Muscle layer of colon (tissue), 2 donors: ENCODE data around the gene OR8G1.

ENCODE experiments used
- H3K27ac ChIP-seq: one replicate; pipeline ENCODE4 v1.7.0; 2013; ENCODE audit warnings: low read depth, mild to moderate bottlenecking, low read length, moderate library complexity
- H3K27me3 ChIP-seq, 2 donors: one replicate each; pipeline ENCODE4 v1.7.0; 2013; ENCODE audit warnings: low read length in 2 of 2, mild to moderate bottlenecking in 2 of 2; ENCODE audit not compliant: insufficient read depth in 2 of 2, control insufficient read depth in 1 of 2
- H3K36me3 ChIP-seq: one replicate; pipeline ENCODE4 v1.7.0; 2013; ENCODE audit warnings: mild to moderate bottlenecking, low read length; ENCODE audit not compliant: insufficient read depth
- H3K4me1 ChIP-seq: one replicate; pipeline ENCODE4 v1.7.0; 2013; ENCODE audit warnings: mild to moderate bottlenecking, low read length; ENCODE audit not compliant: insufficient read depth
- H3K4me3 ChIP-seq, 2 donors: one replicate each; pipeline ENCODE4 v1.7.0; 2013; ENCODE audit warnings: low read length in 2 of 2, low read depth in 1 of 2, mild to moderate bottlenecking in 1 of 2, moderate library complexity in 1 of 2
- H3K9ac ChIP-seq: one replicate; pipeline ENCODE4 v1.7.0; 2013; ENCODE audit warnings: low read length
- H3K9me3 ChIP-seq: one replicate; pipeline ENCODE4 v1.7.0; 2013; ENCODE audit warnings: mild to moderate bottlenecking, low read length
- donor health status: abdominal sarcoma.
- donor health status: Adenocarcinoma of cecum.

The OR8G1 gene, protein sequence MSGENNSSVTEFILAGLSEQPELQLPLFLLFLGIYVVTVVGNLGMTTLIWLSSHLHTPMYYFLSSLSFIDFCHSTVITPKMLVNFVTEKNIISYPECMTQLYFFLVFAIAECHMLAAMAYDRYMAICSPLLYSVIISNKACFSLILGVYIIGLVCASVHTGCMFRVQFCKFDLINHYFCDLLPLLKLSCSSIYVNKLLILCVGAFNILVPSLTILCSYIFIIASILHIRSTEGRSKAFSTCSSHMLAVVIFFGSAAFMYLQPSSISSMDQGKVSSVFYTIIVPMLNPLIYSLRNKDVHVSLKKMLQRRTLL

DNA sequence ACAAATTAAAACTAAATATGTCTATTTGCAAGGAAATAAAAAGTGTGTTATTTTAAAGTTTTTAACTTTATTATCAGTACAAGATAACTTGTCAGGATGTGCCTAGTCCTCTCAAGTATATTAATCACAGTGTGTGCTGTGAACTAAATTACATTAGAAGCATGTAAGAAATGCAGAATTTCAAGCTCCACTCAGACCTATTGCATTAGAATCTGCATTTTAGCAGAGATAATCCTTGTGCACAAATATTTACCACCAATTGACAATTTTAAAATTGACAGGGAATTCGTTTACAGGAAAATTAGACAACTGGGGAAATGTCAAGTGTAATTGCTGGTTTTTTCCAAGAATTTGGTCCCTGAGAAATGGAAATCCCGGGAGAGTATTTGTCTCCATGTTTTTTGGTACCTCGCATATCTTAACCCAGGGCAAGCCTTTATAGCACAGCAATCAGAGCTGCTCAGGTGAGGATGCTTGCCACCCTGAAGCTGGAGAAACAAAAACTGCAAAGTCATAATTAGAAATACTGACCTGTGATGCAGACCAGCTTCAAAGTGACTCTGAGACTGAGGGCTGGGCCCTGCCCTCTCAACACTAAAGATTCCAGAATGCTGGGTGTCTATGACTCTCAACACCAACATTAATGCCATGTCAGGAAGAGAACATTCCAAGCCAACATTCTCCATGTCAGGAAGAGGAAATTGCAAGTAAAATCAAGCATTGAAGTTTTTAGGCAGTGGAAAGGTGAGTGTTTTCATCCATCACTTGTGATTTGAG lies at the start of gene OR8G1:
TSS of gene OR8G1 (plus strand) at position 475 of the 777 bp plus-strand sequence. CDS start 8,581 bp downstream, outside the sequence.
- H3K36me3 ChIP-seq, result no peaks in the 10 kb centered on the region
- no peaks in the 10 kb centered on the region for H3K27me3 ChIP-seq
- no peak within 1 kb of the TSS for H3K4me3 ChIP-seq
- H3K9ac ChIP-seq, result no peak within 1 kb of the TSS
- no peak within 1 kb of the TSS for H3K27ac ChIP-seq
- no peaks in the 10 kb centered on the region for H3K9me3 ChIP-seq
- H3K4me1 ChIP-seq, result no peaks in the 10 kb centered on the region

DNA sequence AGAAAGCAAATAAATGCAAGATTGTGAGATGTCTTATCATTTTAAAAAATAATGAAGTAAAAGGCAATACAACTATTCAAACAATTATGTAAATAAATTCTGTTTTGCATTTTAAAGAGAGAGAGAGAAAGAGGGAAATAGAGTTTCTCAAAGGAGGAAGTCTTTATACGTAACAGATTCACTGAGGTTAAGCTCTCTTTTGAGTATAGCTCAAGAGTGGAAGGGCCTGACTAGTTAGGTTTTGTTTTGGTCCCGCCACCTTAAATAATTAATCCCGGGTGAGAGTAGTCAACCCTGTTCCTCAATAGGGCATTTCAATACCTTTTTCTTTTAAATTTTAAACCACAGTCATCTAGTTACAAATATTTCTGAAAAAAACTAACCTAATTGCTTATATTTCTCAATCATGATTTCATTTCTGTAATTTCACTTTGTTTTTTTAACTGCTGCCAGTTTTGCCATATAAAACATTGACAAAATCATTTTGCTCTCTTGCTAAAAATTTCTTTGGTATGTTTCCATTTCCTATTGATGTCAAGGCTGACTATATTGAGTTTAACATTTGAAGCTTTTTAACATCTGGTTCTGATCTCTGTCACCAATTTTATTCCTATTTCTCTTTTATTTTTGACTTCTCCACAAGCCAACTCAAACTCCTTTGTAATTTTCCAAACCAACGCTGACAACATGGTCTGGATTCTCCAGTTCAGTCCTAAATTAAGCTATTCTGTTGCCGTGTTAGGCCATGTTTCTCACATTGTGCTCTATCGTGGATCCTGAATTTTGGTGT lies 47.5 kb upstream of the OR8G1 start:
- H3K36me3 ChIP-seq, result no peaks in the 10 kb centered on the region
- H3K9ac ChIP-seq, result no peak overlapping the region
- H3K4me3 ChIP-seq, result no peak overlapping the region
- no peaks in the 10 kb centered on the region for H3K9me3 ChIP-seq
- H3K27me3 ChIP-seq, result no peaks in the 10 kb centered on the region
- H3K4me1 ChIP-seq, result peaks cover 6% of the 10 kb centered on the region
- H3K27ac ChIP-seq, result no peak overlapping the region

DNA sequence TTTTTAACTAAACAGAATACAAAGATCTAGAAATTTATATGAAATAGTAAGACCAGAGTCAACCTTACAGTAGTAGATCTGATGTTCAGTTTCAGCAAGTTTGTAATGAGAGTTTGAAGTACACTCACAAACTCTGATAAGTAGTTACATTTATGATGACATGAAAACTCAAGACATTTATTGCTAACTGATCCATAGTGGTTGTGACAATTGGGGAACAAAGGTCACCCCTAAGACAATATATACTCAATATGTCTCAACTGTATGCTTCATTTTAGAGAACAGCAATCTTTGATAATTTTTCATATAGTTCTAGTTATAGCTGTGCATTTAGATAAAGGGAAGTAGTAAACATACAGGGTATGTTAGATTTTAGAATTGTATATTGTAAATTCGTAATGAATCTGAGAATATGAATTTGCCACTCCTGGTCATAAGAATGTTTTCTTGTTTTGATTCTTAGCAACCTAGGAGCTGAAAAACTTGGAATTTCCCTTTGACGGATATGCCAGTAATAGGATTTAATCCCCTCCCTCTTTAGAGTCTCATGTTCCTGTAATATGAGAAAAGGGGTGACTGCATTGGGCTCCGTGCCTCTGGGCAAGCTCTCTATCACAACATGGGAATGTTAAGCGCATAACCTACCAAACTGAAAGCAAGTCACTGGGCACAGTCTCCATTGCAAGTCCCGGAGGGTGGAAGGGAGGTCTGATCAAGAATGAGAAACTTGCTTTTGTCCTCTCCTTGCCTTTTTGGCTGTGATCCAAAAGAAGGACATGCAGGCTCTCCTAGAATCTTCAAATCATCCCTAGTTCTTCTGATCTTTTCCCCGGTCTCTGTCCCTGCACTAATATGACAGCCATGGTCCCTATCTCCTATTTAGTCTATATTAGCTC lies 46.4 kb upstream of the OR8G1 start:
- H3K9me3 ChIP-seq, result no peaks in the 10 kb centered on the region
- no peak overlapping the region for H3K9ac ChIP-seq
- H3K27ac ChIP-seq, result no peak overlapping the region
- H3K27me3 ChIP-seq, result no peaks in the 10 kb centered on the region
- H3K4me1 ChIP-seq, result peaks cover 6% of the 10 kb centered on the region
- no peaks in the 10 kb centered on the region for H3K36me3 ChIP-seq
- no peak overlapping the region for H3K4me3 ChIP-seq

DNA sequence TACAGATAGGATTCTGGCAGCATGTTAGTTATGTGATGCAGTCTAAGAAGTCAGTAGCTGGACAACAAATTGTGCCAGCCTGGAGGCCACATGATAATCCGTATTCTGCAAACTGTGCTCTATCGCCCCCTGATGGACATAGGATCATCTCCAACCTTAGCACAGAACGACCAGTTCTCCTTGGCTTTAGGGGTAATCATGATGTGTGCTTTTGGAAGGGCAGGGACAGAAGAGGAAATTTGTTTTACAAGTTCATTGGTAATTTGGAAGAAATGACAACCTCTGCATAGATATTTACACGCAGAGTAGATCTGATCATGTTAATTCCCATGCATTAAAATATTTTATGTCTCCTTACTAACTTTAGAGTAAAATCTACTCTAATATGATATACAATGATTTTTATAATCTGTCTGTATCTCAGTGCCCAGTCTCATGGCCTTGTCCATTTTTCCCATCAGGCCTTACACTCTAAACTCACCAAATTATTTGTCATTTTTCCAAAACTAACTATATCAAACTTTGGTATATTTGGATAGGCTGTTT lies 45.6 kb upstream of the OR8G1 start:
- H3K27me3 ChIP-seq, result no peaks in the 10 kb centered on the region
- peaks cover 6% of the 10 kb centered on the region for H3K4me1 ChIP-seq
- H3K27ac ChIP-seq, result no peak overlapping the region
- no peaks in the 10 kb centered on the region for H3K36me3 ChIP-seq
- no peaks in the 10 kb centered on the region for H3K9me3 ChIP-seq
- H3K9ac ChIP-seq, result no peak overlapping the region
- H3K4me3 ChIP-seq, result no peak overlapping the region

DNA sequence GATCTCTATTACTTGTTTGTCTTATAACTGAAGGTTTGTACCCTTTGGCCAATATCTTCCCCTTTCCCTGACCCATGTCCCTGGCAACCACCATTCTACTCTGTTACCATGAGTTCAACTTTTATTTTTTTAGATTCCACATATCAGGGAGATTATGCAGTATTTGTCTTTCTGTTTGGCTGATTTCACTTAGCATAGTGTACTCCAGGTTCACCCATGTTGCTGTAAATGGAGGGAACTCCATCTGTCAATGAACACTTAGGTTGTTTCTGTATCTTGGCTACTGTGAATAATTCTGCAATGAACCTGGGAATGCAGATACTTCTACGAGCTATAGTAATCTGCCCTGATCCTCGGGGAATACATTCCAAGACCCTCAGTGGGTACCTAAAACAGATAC lies 42.9 kb upstream of the OR8G1 start:
- Histone ChIP-seq H3K9ac (no peak overlapping the region), H3K4me3 (no peak overlapping the region), H3K4me1 (no peaks in the 10 kb centered on the region), H3K27me3 (no peaks in the 10 kb centered on the region), H3K36me3 (no peaks in the 10 kb centered on the region), H3K27ac (no peak overlapping the region), H3K9me3 (no peaks in the 10 kb centered on the region)

DNA sequence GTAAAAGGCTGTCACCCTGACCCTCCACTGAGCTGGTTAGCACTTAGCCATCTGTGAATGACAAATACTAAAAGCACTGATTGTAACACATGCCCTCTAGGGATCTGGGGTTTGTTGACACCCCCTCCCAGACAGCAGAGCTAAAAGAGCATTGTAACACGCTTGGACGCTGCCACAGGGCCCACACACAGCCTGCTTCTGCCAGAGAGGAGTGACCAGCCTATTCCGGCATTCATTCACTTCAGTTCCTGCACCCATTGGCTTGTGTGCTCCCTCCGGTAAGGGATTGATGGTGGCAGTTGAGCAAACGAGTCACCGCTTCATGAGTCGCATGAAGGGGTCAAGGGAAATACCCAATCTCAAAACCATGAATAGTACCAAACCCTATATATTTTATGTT lies 42.0 kb upstream of the OR8G1 start:
- Histone ChIP-seq H3K4me1 (no peaks in the 10 kb centered on the region), H3K9ac (no peak overlapping the region), H3K4me3 (no peak overlapping the region), H3K36me3 (no peaks in the 10 kb centered on the region), H3K9me3 (no peaks in the 10 kb centered on the region), H3K27me3 (no peaks in the 10 kb centered on the region), H3K27ac (no peak overlapping the region)

DNA sequence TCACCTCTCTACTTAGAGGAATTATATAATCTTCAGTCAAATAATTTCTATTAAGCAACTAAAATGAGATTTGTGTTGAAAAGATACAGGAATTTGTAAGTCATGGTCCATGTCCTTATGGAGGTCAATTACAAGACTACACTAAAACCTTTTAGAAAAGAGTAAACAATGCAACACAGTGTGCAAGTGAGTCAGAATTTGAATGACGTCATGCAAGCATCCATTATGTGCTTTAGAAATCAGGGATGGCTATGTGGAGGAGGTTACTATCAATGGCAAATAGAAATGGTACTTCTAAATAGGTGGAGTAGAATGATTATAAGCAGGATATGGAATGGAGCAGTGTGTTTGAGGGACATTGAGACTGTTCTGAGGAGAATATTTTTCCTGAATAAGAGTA lies 41.2 kb upstream of the OR8G1 start:
- Histone ChIP-seq H3K4me3 (no peak overlapping the region), H3K27ac (no peak overlapping the region), H3K9me3 (no peaks in the 10 kb centered on the region), H3K36me3 (no peaks in the 10 kb centered on the region), H3K27me3 (no peaks in the 10 kb centered on the region), H3K9ac (no peak overlapping the region), H3K4me1 (no peaks in the 10 kb centered on the region)

DNA sequence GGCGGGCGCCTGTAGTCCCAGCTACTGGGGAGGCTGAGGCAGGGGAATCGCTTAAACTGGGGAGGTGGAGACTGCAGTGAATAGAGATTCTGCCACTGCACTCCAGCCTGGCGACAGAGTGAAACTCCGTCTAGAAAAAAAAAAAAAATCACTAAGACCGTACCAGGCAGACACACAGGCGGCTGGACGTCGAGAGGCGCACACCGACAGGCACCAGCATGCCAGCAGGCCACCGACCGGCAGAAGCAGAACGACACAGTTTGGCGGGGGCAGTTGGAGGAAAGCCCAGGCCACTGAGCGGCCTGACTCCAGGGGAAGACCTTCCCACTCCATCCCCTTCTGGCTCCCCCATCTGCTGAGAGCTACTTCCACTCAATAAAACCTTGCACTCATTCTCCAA lies 40.2 kb upstream of the OR8G1 start:
- Histone ChIP-seq H3K27ac (no peak overlapping the region), H3K27me3 (no peaks in the 10 kb centered on the region), H3K4me1 (no peaks in the 10 kb centered on the region), H3K9ac (no peak overlapping the region), H3K4me3 (no peak overlapping the region), H3K36me3 (no peaks in the 10 kb centered on the region), H3K9me3 (no peaks in the 10 kb centered on the region)

DNA sequence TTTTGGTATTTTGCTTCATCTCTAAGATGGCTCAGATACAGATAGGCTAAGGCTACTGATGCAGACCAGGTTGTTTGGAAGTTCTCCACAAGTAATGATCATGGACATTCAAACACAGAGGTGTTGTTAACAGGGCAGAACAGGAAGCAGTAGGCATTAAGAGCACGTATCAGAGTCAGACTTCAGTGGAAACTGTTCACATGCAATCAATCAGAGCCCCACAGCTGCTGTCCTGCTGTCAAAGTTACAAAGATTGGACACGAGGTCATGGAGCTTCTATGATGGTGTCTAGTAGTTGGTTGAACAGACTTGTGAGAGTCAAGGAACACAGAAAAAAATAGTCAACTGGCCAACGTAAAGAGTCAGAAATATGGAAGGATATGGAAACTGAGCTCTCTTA lies 37.9 kb upstream of the OR8G1 start:
- H3K9ac ChIP-seq, result no peak overlapping the region
- H3K27ac ChIP-seq, result no peak overlapping the region
- no peaks in the 10 kb centered on the region for H3K36me3 ChIP-seq
- no peaks in the 10 kb centered on the region for H3K4me1 ChIP-seq
- H3K9me3 ChIP-seq, result no peaks in the 10 kb centered on the region
- no peak overlapping the region for H3K4me3 ChIP-seq
- no peaks in the 10 kb centered on the region for H3K27me3 ChIP-seq

DNA sequence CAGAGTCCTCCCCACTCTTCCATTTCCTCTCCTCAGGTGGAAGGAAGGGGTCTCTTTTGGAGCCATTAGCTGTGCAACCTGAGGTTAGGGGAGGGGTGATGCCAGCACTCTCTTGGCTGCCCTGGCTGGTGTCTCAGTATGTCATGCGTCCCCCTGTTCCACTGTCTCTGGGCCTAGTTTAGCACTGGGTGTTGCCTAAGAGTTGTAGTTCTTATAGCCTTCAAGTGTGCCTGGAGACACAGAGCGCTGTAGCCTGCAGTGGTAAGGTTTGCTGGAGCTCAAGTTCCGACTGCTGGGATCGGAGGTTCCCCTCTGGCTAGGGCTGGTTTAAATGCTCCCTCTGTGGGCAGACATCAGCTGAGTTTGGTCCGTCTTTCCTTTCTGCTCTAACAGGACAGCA lies 36.9 kb upstream of the OR8G1 start:
- Histone ChIP-seq H3K9ac (no peak overlapping the region), H3K36me3 (no peaks in the 10 kb centered on the region), H3K4me1 (no peaks in the 10 kb centered on the region), H3K27me3 (no peaks in the 10 kb centered on the region), H3K27ac (no peak overlapping the region), H3K4me3 (no peak overlapping the region), H3K9me3 (no peaks in the 10 kb centered on the region)
